Left cardiac atrium (tissue), 4 donors: ENCODE results near the gene RBM23. TPM values are rescaled to one million over a fixed set of nuclear protein-coding genes. Genes with fewer than 3 reads are reported as not detected.

ENCODE experiments used
- ATAC-seq, 2 donors: fragments of 200-7000 bp; cut with Tn5 transposase; one replicate each; pipeline ENCODE4 v1.9.1; 2020; ENCODE audit warnings: mild to moderate bottlenecking in 2 of 2, moderate library complexity in 2 of 2
- DNase-seq: peaks from one replicate; pipeline ENCODE4 v3.0.0-alpha.2; 2020
- intact Hi-C, 2 donors: fragments of 100-400 bp; cut with DNase I; formaldehyde crosslinking; loops; one replicate each; pipeline versions ENCODE4 v1.14.1 to v1.15.1; 2022 to 2023
- total RNA-seq, 2 donors: library from RNA; stranded (reverse); fragmentation: NEBNext Ultra II Directional; extraction: Animal tissue kit (Norgen Biotek cat#: 25700); gene quantifications; one replicate each; pipeline ENCODE4 v1.2.1, GENCODE V29; 2021
- donor health status: DM: no; HTN: yes; CAD: no.
- donor health status: DM: no; HTN: yes; CAD: no; lungs with severe emphysema.
- donor health status: DM: yes; HTN: yes; CAD: no.
- donor health status: Dilated cardiomyopathy.

RBM23 gene
- total RNA-seq, 2 donors from 2014 or later: 48.8 to 54.6 TPM

- intact Hi-C loops: loop anchor here (5.0 to 10.0 kb wide), 4 partner anchors 196 to 464 kb away; no protein-coding TSS in a partner anchor
- DNase-seq: peak; percentile 95
- ATAC-seq: peak; percentile 71 to 80
Measured at GRCh38 chr14:22850944-22851764, 67.8 kb downstream of the RBM23 start.

DNA sequence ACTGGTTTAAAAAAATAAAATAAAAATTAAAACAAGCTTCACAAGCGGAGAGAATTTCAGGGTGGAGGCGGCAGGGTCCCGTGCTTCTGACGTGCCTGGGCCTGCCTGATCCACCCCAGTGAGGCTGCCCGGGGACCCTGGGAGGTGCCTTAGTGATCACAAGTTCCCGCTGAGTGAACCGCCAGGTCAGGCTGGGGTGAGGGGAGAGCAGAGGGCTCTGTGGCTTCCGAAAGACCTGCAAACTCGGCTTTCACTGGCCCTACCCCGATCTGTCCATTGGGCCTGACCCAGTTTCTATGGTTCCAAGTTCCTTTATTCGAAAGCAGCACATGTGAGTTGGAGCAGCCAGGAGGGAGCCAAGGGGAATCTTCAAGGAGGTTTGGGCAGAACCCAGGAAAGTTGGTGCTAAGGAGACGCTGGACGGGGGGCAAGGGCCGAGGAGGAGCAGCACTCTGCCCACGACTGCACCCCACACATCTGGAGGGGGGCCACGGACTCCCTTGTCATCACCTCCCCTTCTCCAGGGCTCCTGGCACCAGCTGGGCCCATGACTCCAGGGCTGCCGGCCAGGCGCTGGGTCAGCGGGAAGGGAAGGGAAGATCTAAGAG, 69.6 kb downstream of the RBM23 start:
- intact Hi-C loops: no loop called here
- ATAC-seq: peak; percentile 13 to 44
- DNase-seq: peak; percentile 71

- DNase-seq: peak; percentile 82
- intact Hi-C loops: no loop called here
- peak; percentile 48 to 73 for ATAC-seq
Measured at GRCh38 chr14:22848351-22849164, 70.4 kb downstream of the RBM23 start.

GRCh38 chr14:22847661-22848341, 71.1 kb downstream of the RBM23 start:
- no peak for ATAC-seq
- intact Hi-C loops: no loop called here

DNA sequence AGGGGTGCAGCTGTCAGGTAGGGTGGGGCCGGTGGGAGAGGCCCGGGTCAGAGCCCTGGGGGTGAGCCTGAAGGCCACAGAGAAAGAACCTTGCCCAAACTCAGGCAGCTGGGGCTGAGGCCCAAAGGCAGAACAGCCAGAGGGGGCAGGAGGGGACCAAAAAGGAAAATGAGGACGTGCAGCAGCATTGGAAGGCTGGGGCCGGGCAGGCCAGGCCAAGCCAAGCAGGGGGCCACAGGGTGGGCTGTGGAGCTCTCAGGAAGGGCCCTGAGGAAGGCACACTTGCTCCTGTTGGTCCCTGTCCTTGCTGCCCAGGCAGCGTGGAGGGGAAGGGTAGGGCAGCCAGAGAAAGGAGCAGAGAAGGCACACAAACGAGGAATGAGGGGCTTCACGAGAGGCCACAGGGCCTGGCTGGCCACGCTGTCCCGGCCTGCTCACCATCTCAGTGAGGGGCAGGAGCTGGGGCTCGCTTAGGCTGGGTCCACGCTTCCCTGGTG, 72.1 kb downstream of the RBM23 start:
- no peak for DNase-seq
- intact Hi-C loops: no loop called here
- no peak for ATAC-seq

More at GRCh38 chr14:22847661-22848341, 71.1 kb downstream of the RBM23 start:
- DNase-seq: no peak

DNA sequence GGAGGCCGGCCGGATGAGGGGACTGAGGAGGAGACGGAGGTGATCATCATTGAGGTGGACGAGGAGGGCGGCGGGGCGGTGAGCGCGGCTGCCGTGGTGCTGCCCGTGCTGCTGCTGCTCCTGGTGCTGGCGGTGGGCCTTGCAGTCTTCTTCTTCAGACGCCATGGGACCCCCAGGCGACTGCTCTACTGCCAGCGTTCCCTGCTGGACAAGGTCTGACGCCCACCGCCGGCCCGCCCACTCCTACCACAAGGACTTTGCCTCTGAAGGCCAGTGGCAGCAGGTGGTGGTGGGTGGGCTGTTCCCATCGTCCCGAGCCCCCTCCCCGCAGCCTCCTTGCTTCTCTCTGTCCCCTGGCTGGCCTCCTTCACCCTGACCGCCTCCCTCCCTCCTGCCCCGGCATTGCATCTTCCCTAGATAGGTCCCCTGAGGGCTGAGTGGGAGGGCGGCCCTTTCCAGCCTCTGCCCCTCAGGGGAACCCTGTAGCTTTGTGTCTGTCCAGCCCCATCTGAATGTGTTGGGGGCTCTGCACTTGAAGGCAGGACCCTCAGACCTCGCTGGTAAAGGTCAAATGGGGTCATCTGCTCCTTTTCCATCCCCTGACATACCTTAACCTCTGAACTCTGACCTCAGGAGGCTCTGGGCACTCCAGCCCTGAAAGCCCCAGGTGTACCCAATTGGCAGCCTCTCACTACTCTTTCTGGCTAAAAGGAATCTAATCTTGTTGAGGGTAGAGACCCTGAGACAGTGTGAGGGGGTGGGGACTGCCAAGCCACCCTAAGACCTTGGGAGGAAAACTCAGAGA, 72.9 kb downstream of the RBM23 start:
- DNase-seq (no peak), ATAC-seq (no peak)
- intact Hi-C loops: no loop called here

DNA sequence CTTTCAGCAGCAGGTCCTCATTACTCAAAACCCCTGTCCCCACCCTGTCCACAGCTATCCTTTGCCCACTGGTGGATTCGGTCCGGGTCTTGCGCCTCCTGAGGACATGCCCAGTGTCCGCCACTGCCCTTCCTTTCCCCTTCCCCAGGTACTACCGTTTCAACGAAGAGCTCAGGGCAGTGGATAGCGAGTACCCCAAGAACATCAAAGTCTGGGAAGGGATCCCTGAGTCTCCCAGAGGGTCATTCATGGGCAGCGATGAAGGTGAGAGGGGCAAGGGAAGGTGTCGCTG, 73.9 kb downstream of the RBM23 start:
- ATAC-seq (no peak), DNase-seq (no peak)
- intact Hi-C loops: no loop called here

- ATAC-seq (no peak), DNase-seq (no peak)
- intact Hi-C loops: no loop called here
Measured at GRCh38 chr14:22844221-22845102, 74.5 kb downstream of the RBM23 start.

Other genes starting within 250 kb of the RBM23 start
- 100 to 1,000 TPM; 102 to 104 TPM for gene OXA1L, start 152.5 kb downstream of the RBM23 start, total RNA-seq
- 10 to 100 TPM in 1 of 2 donors, 1 to 10 TPM in 1; 8.2 to 12.0 TPM for gene SLC7A7, start 103.7 kb downstream of the RBM23 start, total RNA-seq
- gene MRPL52, start 89.3 kb downstream of the RBM23 start, total RNA-seq: 10 to 100 TPM; 79.4 to 95.7 TPM
- gene MMP14, start 82.6 kb downstream of the RBM23 start, total RNA-seq: 10 to 100 TPM; 51.2 to 52.2 TPM
- 10 to 100 TPM; 63.5 to 73.1 TPM for gene LRP10, start 47.4 kb downstream of the RBM23 start, total RNA-seq
- gene REM2, start 35.9 kb downstream of the RBM23 start, total RNA-seq: under 1 TPM in 1 of 2 donors, not detected in 1; 0.12 TPM
- 10 to 100 TPM; 46.9 to 48.6 TPM for gene PRMT5, start 10.2 kb upstream of the RBM23 start, total RNA-seq
- 10 to 100 TPM; 17.2 to 23.9 TPM for gene HAUS4, start 37.9 kb upstream of the RBM23 start, total RNA-seq
- 1 to 10 TPM; 7.0 to 8.0 TPM for gene AJUBA, start 63.4 kb upstream of the RBM23 start, total RNA-seq
- gene C14orf93, start 91.0 kb upstream of the RBM23 start, total RNA-seq: 1 to 10 TPM; 3.9 to 4.7 TPM
- 100 to 1,000 TPM in 1 of 2 donors, 10 to 100 TPM in 1; 98.1 to 114 TPM for gene PSMB5, start 115.8 kb upstream of the RBM23 start, total RNA-seq
- gene PSMB11, start 123.1 kb upstream of the RBM23 start, total RNA-seq: not detected
- 1 to 10 TPM; 1.6 to 3.4 TPM for gene CDH24, start 138.4 kb upstream of the RBM23 start, total RNA-seq
- gene ACIN1, start 176.0 kb upstream of the RBM23 start, total RNA-seq: 10 to 100 TPM; 71.4 to 77.5 TPM
- 10 to 100 TPM; 30.8 to 37.9 TPM for gene C14orf119, start 176.4 kb upstream of the RBM23 start, total RNA-seq
- gene CIROP, start 185.8 kb upstream of the RBM23 start, total RNA-seq: not detected
- gene CEBPE, start 200.1 kb upstream of the RBM23 start, total RNA-seq: not detected